ENCODE measurements around the gene MTRF1.

DNA sequence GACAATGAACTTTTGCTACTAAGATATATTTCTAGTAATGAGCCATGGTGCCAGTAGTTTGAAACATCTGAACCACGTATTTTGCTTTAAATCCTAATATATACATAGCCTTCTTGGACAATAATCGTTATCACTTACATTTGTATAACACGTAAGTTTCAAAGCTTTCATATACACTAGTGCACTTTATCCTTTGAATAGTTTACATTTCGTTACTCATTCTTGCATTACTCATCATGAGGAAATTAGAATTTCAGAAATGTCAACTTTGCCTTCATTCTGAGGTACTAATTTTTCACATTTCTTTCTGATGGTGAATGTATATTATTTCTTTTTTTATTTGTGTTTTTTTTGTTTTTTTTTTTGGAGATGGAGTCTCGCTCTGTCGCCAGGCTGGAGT lies 74.8 kb downstream of the MTRF1 start:
- TF ChIP-seq, protein P1, sequence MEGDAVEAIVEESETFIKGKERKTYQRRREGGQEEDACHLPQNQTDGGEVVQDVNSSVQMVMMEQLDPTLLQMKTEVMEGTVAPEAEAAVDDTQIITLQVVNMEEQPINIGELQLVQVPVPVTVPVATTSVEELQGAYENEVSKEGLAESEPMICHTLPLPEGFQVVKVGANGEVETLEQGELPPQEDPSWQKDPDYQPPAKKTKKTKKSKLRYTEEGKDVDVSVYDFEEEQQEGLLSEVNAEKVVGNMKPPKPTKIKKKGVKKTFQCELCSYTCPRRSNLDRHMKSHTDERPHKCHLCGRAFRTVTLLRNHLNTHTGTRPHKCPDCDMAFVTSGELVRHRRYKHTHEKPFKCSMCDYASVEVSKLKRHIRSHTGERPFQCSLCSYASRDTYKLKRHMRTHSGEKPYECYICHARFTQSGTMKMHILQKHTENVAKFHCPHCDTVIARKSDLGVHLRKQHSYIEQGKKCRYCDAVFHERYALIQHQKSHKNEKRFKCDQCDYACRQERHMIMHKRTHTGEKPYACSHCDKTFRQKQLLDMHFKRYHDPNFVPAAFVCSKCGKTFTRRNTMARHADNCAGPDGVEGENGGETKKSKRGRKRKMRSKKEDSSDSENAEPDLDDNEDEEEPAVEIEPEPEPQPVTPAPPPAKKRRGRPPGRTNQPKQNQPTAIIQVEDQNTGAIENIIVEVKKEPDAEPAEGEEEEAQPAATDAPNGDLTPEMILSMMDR (conservative IDR thresholded peaks at IDR 0.05; ENCODE audit: low read length), result no peak
- no peak for TF ChIP-seq EZH2phosphoT487 (IDR thresholded peaks at IDR 0.05; ENCODE audit: borderline replicate concordance)
